ENCODE results near the gene GRIP2. TPM values are rescaled to one million over a fixed set of nuclear protein-coding genes. Genes with fewer than 3 reads are reported as not detected.

Gene GRIP2
- total RNA-seq, 1 donor from 2014 or later: 11.2 TPM

GRCh38 chr3:14531856-14532395 lies 8.2 kb downstream of the GRIP2 start:
- H3K9me3 Mint-ChIP-seq (ENCODE audit: low read depth): peaks cover 4% of the 10 kb centered on the region
- no peaks in the 10 kb centered on the region for H3K4me1 Mint-ChIP-seq (ENCODE audit: low read depth)
- no peak for TF ChIP-seq CTCF (IDR thresholded peaks at IDR 0.05; ENCODE audit: unreplicated experiment)
- peaks cover 6% of the 10 kb centered on the region for H3K27me3 Mint-ChIP-seq
- DNase-seq (ENCODE audit: low spot score, unreplicated experiment): no peak
- peaks cover 1% of the 10 kb centered on the region for H3K36me3 Mint-ChIP-seq (ENCODE audit: insufficient read depth)
- H3K4me3 Mint-ChIP-seq (ENCODE audit: low read depth): no peak overlapping the region
- H3K27ac Mint-ChIP-seq: no peak overlapping the region

GRCh38 chr3:14528081-14528480 lies 12.1 kb downstream of the GRIP2 start:
- H3K4me1 Mint-ChIP-seq (ENCODE audit: low read depth): no peaks in the 10 kb centered on the region
- TF ChIP-seq CTCF (IDR thresholded peaks at IDR 0.05; ENCODE audit: unreplicated experiment): no peak
- H3K9me3 Mint-ChIP-seq (ENCODE audit: low read depth): peaks cover 4% of the 10 kb centered on the region
- no peak overlapping the region for H3K27ac Mint-ChIP-seq
- no peak for DNase-seq (ENCODE audit: low spot score, unreplicated experiment)
- peaks cover 11% of the 10 kb centered on the region for H3K27me3 Mint-ChIP-seq
- H3K4me3 Mint-ChIP-seq (ENCODE audit: low read depth): no peak overlapping the region
- peaks cover 1% of the 10 kb centered on the region for H3K36me3 Mint-ChIP-seq (ENCODE audit: insufficient read depth)

GRCh38 chr3:14525685-14526631 lies 14.2 kb downstream of the GRIP2 start:
- Mint-ChIP-seq H3K4me1 (ENCODE audit: low read depth) (no peaks in the 10 kb centered on the region), H3K27ac (no peak overlapping the region), H3K9me3 (ENCODE audit: low read depth) (peaks cover 4% of the 10 kb centered on the region), H3K4me3 (ENCODE audit: low read depth) (no peak overlapping the region), H3K36me3 (ENCODE audit: insufficient read depth) (peaks cover 1% of the 10 kb centered on the region), H3K27me3 (peaks cover 11% of the 10 kb centered on the region)
- no peak for DNase-seq (ENCODE audit: low spot score, unreplicated experiment)
- no peak for TF ChIP-seq CTCF (IDR thresholded peaks at IDR 0.05; ENCODE audit: unreplicated experiment)

DNA sequence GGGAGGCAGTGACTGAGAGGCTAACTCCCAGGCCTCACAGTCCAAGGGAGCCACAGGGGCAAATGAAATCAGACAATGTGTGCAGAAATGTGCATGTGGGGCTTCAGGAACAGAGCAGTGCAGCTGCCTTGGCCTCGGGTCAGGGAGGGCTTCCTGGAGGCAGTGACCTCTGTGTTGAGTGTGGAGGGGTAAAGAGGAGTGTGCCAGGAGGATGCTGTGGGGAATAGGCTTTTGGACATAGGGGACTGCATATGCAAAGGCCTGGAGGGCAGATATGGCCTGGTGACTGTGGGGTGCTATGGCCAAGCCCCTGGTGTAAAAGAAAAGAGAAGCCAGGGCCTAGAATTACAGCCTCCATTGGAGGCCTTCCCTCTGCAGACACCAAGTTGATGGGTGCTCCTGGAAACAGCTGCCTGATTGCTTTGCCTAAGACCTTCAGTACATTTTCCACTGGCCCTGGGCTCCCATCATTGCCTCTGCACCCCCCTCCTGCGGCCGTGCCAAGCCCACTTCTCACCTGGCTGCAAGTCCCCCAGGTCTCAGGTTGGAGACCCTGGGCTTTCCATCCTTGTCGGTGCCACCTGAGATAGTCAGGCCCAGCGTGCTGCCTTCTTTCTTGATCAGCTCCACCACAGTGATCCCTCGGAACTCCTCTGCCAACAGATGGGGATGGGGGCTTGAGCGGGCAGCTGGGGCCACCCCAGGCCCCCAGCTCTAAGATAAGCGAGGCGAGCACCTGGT lies 15.1 kb downstream of the GRIP2 start:
- Mint-ChIP-seq H3K4me3 (ENCODE audit: low read depth) (no peak overlapping the region), H3K27ac (no peak overlapping the region), H3K9me3 (ENCODE audit: low read depth) (peaks cover under 1% of the 10 kb centered on the region), H3K27me3 (peaks cover 11% of the 10 kb centered on the region), H3K36me3 (ENCODE audit: insufficient read depth) (peaks cover 1% of the 10 kb centered on the region), H3K4me1 (ENCODE audit: low read depth) (no peaks in the 10 kb centered on the region)
- no peak for DNase-seq (ENCODE audit: low spot score, unreplicated experiment)
- TF ChIP-seq CTCF (IDR thresholded peaks at IDR 0.05; ENCODE audit: unreplicated experiment): no peak

- no peak for TF ChIP-seq CTCF (IDR thresholded peaks at IDR 0.05; ENCODE audit: unreplicated experiment)
- Mint-ChIP-seq H3K27ac (no peak overlapping the region), H3K27me3 (peaks cover 11% of the 10 kb centered on the region), H3K9me3 (ENCODE audit: low read depth) (no peaks in the 10 kb centered on the region), H3K36me3 (ENCODE audit: insufficient read depth) (no peaks in the 10 kb centered on the region), H3K4me3 (ENCODE audit: low read depth) (no peak overlapping the region), H3K4me1 (ENCODE audit: low read depth) (no peaks in the 10 kb centered on the region)
- no peak for DNase-seq (ENCODE audit: low spot score, unreplicated experiment)
Measured at GRCh38 chr3:14524311-14524711, 15.8 kb downstream of the GRIP2 start.

Measured in progenitor cell of endocrine pancreas (in vitro differentiated cells).